HFFc6 (cell line): Measurements from ENCODE around the gene CCDC148. TPM values are rescaled to one million over a fixed set of nuclear protein-coding genes. Genes with fewer than 3 reads are reported as not detected.

ENCODE experiments used
- DNase-seq: peaks from one replicate; pipeline ENCODE4 v3.0.0-alpha.2; 2018
- H3K27ac Mint-ChIP-seq: 2 replicates; pipeline ENCODE4 v1.8.0; 2020; ENCODE audit warnings: mild to moderate bottlenecking, mixed read lengths
- H3K27me3 Mint-ChIP-seq: 2 replicates; pipeline ENCODE4 v1.8.0; 2021; ENCODE audit warnings: mild to moderate bottlenecking, moderate library complexity, mixed read lengths; ENCODE audit not compliant: insufficient read depth
- H3K36me3 Mint-ChIP-seq: 2 replicates; pipeline ENCODE4 v1.8.0; 2021; ENCODE audit warnings: low read depth, mixed read lengths
- H3K4me1 Mint-ChIP-seq: 2 replicates; pipeline ENCODE4 v1.8.0; 2020; ENCODE audit warnings: low read depth, mixed read lengths
- H3K4me3 Mint-ChIP-seq: 2 replicates; pipeline ENCODE4 v1.8.0; 2020; ENCODE audit warnings: mild to moderate bottlenecking, moderate library complexity, mixed read lengths
- H3K9me3 Mint-ChIP-seq: 2 replicates; pipeline ENCODE4 v1.8.0; 2020; ENCODE audit warnings: mild to moderate bottlenecking, mixed read lengths
- total RNA-seq, 6 experiments: library from RNA; stranded (reverse); fragmentation: NEBNext Ultra II Directional; extraction: Animal tissue kit (Norgen Biotek cat#: 25700); gene quantifications; 2 replicates in 1 of 6; 3 replicates in 5 of 6; pipeline ENCODE4 v1.2.3, GENCODE V29; 2021
- TF ChIP-seq, protein P1 (sequence below): fragments of 200-600 bp; sonication (generic); IDR thresholded peaks from 2 replicates; pipeline ENCODE4 v1.5.0; 2021; ENCODE audit warnings: antibody characterized with exemption, mild to moderate bottlenecking

The CCDC148 gene
- total RNA-seq, 6 experiments from 2014 or later, result 0.66 to 1.3 (median 0.84) TPM

DNA sequence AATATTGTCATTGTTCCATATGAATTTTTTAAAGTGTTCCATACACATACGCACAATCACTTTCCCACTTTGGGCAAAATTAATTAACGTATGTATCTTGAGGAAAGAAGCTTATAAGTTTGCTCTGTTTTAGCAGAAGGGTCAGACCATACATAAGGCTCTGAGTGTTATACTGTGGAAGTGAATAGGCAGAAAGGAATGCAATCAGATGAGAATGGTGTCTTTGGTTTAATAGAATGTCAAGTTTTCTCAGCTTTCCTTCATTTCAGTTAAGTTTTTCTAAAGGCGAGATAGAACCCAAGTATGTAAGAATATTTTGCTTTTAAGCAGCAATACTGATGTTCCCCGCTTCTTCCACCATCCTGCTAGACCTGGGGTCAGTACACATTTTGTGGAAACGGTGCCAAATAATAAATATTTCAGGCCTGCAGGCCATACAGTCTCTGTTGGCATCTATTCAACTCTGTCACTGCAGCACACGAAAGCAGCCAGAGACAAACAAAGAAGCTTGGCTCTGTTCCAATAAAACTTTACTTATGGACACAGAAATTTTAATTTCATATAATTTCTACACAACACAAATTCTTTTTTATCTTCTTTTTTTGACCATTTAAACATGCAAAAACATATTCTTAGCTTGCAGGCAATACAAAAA, 254.3 kb downstream of the CCDC148 start:
- Mint-ChIP-seq H3K4me1 (peaks cover 18% of the 10 kb centered on the region), H3K36me3 (no peaks in the 10 kb centered on the region), H3K27me3 (peaks cover 2% of the 10 kb centered on the region), H3K4me3 (no peak overlapping the region), H3K9me3 (no peaks in the 10 kb centered on the region), H3K27ac (no peak overlapping the region)
- DNase-seq, result no peak
- TF ChIP-seq, protein P1, sequence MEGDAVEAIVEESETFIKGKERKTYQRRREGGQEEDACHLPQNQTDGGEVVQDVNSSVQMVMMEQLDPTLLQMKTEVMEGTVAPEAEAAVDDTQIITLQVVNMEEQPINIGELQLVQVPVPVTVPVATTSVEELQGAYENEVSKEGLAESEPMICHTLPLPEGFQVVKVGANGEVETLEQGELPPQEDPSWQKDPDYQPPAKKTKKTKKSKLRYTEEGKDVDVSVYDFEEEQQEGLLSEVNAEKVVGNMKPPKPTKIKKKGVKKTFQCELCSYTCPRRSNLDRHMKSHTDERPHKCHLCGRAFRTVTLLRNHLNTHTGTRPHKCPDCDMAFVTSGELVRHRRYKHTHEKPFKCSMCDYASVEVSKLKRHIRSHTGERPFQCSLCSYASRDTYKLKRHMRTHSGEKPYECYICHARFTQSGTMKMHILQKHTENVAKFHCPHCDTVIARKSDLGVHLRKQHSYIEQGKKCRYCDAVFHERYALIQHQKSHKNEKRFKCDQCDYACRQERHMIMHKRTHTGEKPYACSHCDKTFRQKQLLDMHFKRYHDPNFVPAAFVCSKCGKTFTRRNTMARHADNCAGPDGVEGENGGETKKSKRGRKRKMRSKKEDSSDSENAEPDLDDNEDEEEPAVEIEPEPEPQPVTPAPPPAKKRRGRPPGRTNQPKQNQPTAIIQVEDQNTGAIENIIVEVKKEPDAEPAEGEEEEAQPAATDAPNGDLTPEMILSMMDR, result no peak

DNA sequence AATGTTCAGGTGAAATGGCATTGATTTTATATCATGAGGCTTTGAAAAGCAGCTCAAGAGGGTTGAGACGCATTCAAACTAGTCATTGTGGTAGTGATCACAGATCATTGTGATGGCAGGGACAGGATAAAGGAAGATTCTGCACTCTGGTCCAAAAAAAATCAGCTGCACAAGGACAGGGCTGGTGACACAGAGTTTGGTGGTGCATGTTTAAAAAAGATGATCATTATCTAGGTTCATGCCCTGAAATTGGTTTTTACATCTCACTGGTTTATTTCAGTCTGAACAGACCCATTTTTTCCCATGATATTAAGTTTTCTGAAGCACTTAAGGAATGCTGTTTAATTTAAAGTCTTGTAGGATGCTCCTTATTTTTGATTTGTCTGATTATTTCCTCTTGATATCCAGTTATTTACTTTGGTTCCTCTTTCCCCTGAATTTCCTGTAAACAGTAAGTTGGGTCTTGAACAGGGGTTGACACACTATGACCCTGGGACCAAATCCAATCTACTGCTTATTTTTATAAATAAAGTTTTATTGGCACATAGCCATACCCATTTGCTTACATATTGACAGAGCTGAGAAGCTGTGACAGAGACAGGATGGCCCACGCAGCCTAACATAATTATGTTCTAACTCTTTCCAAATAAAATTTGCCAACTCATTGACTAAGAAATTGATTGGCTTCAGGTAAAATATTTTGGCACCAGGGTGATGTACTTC, 256.5 kb downstream of the CCDC148 start:
- TF ChIP-seq, protein P1, result no peak
- H3K4me1 Mint-ChIP-seq, result peaks cover 18% of the 10 kb centered on the region

DNA sequence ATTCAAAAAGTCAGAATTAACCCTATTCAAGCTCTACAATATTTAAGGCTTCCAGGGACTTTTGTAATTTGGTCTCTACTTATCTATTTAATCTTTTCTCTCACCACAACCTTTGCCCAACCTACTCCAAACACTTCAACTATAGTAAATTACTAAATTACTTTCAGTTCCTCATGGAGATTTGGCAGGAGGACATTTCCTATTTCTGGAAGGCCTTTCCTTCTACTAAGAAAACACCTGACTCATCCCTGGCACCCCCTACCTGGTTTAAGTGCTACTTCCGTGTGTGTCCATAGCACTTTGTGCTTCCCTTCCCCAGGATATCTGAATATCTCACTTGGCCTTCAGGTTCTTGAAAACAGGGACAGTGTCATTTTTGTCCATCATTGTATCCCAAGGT, 258.6 kb downstream of the CCDC148 start:
- peaks cover 7% of the 10 kb centered on the region; the same call in 1 of the 2 replicates for H3K4me1 Mint-ChIP-seq
- H3K36me3 Mint-ChIP-seq, result no peaks in the 10 kb centered on the region
- no peaks in the 10 kb centered on the region for H3K9me3 Mint-ChIP-seq
- H3K4me3 Mint-ChIP-seq, result no peak overlapping the region
- peaks cover 5% of the 10 kb centered on the region; the same call in 1 of the 2 replicates for H3K27me3 Mint-ChIP-seq
- H3K27ac Mint-ChIP-seq, result no peak overlapping the region
- TF ChIP-seq, protein P1, result no peak
- DNase-seq, result no peak

More for the DNA sequence above, 256.5 kb downstream of the CCDC148 start:
- H3K9me3 Mint-ChIP-seq, result no peaks in the 10 kb centered on the region
- no peak for DNase-seq
- peaks cover 4% of the 10 kb centered on the region for H3K27me3 Mint-ChIP-seq
- no peak overlapping the region for H3K27ac Mint-ChIP-seq
- H3K4me3 Mint-ChIP-seq, result no peak overlapping the region
- H3K36me3 Mint-ChIP-seq, result no peaks in the 10 kb centered on the region

DNA sequence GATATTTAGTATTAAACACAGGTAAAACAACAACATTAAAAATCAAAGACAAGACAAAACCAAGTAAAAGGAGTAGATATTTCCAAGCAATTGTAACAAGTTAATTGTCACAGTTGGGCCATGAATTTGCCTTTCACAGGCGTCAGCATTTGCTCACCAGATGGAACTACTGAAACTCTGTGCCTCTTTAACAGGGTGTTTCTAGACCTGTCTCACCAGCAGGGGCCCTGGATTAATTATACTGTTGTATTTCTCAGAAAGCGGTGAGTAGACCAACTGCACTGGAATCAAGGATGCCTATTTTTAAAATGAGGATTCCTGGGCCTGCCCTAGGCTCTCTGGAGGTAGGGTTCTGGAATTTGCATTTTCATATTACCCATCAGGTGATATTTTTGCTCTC, 262.3 kb downstream of the CCDC148 start:
- TF ChIP-seq, protein P1, result no peak
- Mint-ChIP-seq H3K27me3 (peaks cover 6% of the 10 kb centered on the region; the same call in 1 of the 2 replicates), H3K9me3 (no peaks in the 10 kb centered on the region), H3K4me3 (no peak overlapping the region), H3K27ac (no peak overlapping the region), H3K4me1 (peaks cover 10% of the 10 kb centered on the region; the same call in 1 of the 2 replicates), H3K36me3 (no peaks in the 10 kb centered on the region)
- DNase-seq, result no peak

DNA sequence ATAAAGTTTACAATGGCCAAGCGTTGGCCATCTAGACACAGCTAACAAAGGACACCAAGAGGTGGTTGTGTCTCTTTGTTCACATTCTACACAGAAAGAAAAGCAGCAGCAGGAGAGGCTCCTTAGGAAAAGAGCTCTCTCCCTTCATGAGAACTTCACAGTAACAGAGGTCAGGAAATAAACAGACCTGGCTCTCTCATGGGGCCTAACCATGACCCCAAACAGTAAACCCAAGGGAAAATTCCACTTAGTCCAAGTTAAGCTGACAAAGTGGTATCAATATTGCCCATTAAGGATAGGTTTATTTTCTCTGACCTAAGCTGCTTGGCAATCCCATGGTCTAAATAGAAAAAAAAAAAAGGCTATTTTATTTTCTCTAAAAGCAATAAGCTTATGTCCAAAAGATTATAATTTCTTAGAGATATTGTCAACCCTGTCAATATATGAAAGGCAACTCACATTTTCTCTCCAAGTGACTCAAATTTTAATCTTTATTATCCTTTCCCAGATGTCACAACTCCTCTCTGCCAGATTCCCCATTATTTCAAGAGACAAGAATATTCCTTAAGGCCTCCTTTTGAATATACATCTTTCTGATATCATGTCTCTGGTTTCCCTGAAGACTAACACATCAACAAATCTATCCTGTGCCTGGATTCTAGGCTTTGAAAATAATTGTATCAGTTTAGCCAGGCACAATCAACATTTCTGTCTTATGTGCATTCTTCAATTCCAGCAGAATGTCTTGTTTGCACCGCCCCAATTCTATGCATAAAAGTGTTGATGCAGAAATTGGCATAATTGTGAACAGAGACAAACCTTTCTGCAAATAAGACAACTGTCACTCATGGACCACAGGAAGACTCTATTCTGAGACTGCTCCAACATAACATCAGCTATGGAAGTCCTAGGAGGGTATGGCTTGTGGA, 263.8 kb downstream of the CCDC148 start:
- DNase-seq, result no peak
- Mint-ChIP-seq H3K4me1 (peaks cover 10% of the 10 kb centered on the region; the same call in 1 of the 2 replicates), H3K4me3 (no peak overlapping the region), H3K27ac (no peak overlapping the region), H3K9me3 (no peaks in the 10 kb centered on the region), H3K36me3 (no peaks in the 10 kb centered on the region), H3K27me3 (peaks cover 5% of the 10 kb centered on the region; the same call in 1 of the 2 replicates)
- TF ChIP-seq, protein P1, result no peak
